OCI-M2 (cell line): ENCODE data around the gene RBM18.

Source experiments
- DNase-seq: peaks from one replicate; lab custom pipeline; 2025; ENCODE audit not compliant: unreplicated experiment; lab: John Stamatoyannopoulos, UW

The RBM18 gene

GRCh38 chr9:122223435-122223834 lies 41.2 kb downstream of the RBM18 start:
- DNase-seq = no peak

- DNase-seq = no peak
Observed at GRCh38 chr9:122222791-122223190, 41.8 kb downstream of the RBM18 start.

GRCh38 chr9:122221183-122221811 lies 43.3 kb downstream of the RBM18 start:
- DNase-seq = no peak

- DNase-seq = no peak
Observed at GRCh38 chr9:122220673-122221182, 43.9 kb downstream of the RBM18 start.

GRCh38 chr9:122219856-122220672 lies 44.6 kb downstream of the RBM18 start:
- no peak for DNase-seq

GRCh38 chr9:122218935-122219855 lies 45.4 kb downstream of the RBM18 start:
- DNase-seq = no peak

GRCh38 chr9:122218071-122218934 lies 46.3 kb downstream of the RBM18 start:
- DNase-seq = no peak

GRCh38 chr9:122217640-122218039 lies 47.0 kb downstream of the RBM18 start:
- DNase-seq = no peak

GRCh38 chr9:122216798-122217418 lies 47.7 kb downstream of the RBM18 start:
- no peak for DNase-seq

GRCh38 chr9:122216138-122216797 lies 48.4 kb downstream of the RBM18 start:
- no peak for DNase-seq

- no peak for DNase-seq
Observed at GRCh38 chr9:122215663-122216062, 49.0 kb downstream of the RBM18 start.

- DNase-seq = no peak
Observed at GRCh38 chr9:122214507-122214906, 50.1 kb downstream of the RBM18 start.

GRCh38 chr9:122213589-122214413 lies 50.8 kb downstream of the RBM18 start:
- DNase-seq = peak; percentile 29

GRCh38 chr9:122213102-122213588 lies 51.5 kb downstream of the RBM18 start:
- no peak for DNase-seq

GRCh38 chr9:122212473-122213004 lies 52.1 kb downstream of the RBM18 start:
- DNase-seq = no peak

- DNase-seq = no peak
Observed at GRCh38 chr9:122209451-122209850, 55.2 kb downstream of the RBM18 start.

GRCh38 chr9:122207096-122207495 lies 57.5 kb downstream of the RBM18 start:
- no peak for DNase-seq
